Neural crest cell (in vitro differentiated cells): ENCODE measurements around the gene CACNA2D3. TPM values are rescaled to one million over a fixed set of nuclear protein-coding genes. Genes with fewer than 3 reads are reported as not detected.

Experiments used
- DNase-seq: peaks from one replicate; pipeline ENCODE4 v3.0.0; 2021; ENCODE audit warnings: low read depth, mixed read lengths, low spot score
- H3K27ac Mint-ChIP-seq: one replicate; pipeline ENCODE4 v1.8.0; 2021; ENCODE audit warnings: mild to moderate bottlenecking, mixed read lengths; ENCODE audit not compliant: unreplicated experiment
- H3K27me3 Mint-ChIP-seq: 2 replicates; pipeline ENCODE4 v1.8.0; 2021; ENCODE audit warnings: low read depth, mild to moderate bottlenecking, mixed read lengths
- H3K36me3 Mint-ChIP-seq: 2 replicates; pipeline ENCODE4 v1.8.0; 2021; ENCODE audit warnings: low read depth, mild to moderate bottlenecking, mixed read lengths
- H3K4me1 Mint-ChIP-seq: 2 replicates; pipeline ENCODE4 v1.8.0; 2021; ENCODE audit warnings: mixed read lengths
- H3K4me3 Mint-ChIP-seq: one replicate; pipeline ENCODE4 v1.8.0; 2021; ENCODE audit warnings: mild to moderate bottlenecking, mixed read lengths
- H3K9me3 Mint-ChIP-seq: 2 replicates; pipeline ENCODE4 v1.8.0; 2021; ENCODE audit warnings: mixed read lengths
- total RNA-seq: library from RNA; stranded (reverse); gene quantifications from 2 replicates; pipeline ENCODE4 v1.2.1, GENCODE V29; 2021
- TF ChIP-seq, protein P1 (sequence below): fragments of 200-600 bp; sonication (generic); conservative IDR thresholded peaks from 2 replicates; pipeline ENCODE4 v1.5.0; 2021; ENCODE audit warnings: antibody characterized with exemption, mild to moderate bottlenecking

CACNA2D3 gene
- total RNA-seq, 1 donor from 2014 or later, result 0.82 TPM

DNA sequence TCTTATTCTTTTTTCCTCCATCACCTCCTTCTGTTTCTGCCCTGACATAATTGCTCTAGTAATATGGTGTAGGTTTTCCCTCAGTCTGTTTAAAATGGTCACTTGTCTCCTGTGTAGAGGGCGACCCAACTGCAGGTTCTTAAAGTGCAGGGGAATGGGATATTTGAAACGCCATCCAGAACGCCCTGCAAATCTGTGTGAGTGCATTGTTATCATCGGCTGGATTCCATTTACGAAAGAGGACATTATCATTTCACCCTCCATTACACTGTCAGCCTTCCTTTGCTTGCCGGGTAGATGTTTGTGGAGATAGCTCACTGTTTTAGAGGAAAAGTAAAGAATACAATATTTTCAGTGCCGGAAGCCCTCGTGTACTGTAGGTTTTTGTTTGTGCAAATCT lies 451.5 kb downstream of the CACNA2D3 start:
- no peak for DNase-seq
- no peaks in the 10 kb centered on the region for H3K36me3 Mint-ChIP-seq
- no peaks in the 10 kb centered on the region for H3K4me1 Mint-ChIP-seq
- H3K27ac Mint-ChIP-seq, result no peak overlapping the region
- H3K27me3 Mint-ChIP-seq, result peaks cover 2% of the 10 kb centered on the region
- H3K4me3 Mint-ChIP-seq, result no peak overlapping the region
- TF ChIP-seq, protein P1, sequence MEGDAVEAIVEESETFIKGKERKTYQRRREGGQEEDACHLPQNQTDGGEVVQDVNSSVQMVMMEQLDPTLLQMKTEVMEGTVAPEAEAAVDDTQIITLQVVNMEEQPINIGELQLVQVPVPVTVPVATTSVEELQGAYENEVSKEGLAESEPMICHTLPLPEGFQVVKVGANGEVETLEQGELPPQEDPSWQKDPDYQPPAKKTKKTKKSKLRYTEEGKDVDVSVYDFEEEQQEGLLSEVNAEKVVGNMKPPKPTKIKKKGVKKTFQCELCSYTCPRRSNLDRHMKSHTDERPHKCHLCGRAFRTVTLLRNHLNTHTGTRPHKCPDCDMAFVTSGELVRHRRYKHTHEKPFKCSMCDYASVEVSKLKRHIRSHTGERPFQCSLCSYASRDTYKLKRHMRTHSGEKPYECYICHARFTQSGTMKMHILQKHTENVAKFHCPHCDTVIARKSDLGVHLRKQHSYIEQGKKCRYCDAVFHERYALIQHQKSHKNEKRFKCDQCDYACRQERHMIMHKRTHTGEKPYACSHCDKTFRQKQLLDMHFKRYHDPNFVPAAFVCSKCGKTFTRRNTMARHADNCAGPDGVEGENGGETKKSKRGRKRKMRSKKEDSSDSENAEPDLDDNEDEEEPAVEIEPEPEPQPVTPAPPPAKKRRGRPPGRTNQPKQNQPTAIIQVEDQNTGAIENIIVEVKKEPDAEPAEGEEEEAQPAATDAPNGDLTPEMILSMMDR, result no peak
- H3K9me3 Mint-ChIP-seq, result no peaks in the 10 kb centered on the region

DNA sequence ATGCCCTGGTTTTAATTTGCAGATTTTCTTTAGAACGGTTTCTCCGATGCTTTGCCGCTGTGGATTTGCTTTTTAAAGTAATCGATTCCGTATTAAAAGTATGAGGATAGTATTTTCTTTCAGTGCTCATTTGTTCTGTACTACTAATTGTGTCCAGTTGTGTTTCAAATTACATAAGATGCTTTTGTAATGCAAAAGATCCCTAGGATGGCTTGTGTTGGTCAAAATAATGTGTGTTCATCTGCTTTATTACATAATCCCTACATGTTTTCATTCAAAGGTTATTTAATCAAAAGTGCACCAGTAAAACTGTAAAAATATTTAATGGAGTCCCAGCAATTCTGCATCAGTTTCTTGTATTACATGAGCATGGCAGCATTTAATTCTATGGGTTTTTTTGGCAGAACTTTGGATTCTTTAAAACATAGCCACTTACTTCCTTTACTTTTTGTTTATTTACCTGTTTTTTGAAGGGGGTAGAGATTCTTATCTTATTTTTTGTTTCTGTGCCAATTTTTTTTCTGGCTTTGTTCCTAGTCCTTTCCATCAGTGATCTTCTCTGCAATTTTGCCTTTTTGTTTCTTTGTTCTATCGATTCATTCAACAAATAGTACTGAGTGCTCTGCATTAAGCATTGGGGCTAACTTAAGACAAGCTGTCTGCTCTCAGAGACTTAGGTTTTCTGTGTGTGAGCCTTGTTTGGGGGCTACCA lies 452.7 kb downstream of the CACNA2D3 start:
- H3K27me3 Mint-ChIP-seq, result peaks cover 2% of the 10 kb centered on the region
- no peak for DNase-seq
- TF ChIP-seq, protein P1, result no peak
- no peaks in the 10 kb centered on the region for H3K4me1 Mint-ChIP-seq
- H3K9me3 Mint-ChIP-seq, result no peaks in the 10 kb centered on the region
- H3K27ac Mint-ChIP-seq, result no peak overlapping the region
- H3K36me3 Mint-ChIP-seq, result no peaks in the 10 kb centered on the region
- H3K4me3 Mint-ChIP-seq, result no peak overlapping the region

DNA sequence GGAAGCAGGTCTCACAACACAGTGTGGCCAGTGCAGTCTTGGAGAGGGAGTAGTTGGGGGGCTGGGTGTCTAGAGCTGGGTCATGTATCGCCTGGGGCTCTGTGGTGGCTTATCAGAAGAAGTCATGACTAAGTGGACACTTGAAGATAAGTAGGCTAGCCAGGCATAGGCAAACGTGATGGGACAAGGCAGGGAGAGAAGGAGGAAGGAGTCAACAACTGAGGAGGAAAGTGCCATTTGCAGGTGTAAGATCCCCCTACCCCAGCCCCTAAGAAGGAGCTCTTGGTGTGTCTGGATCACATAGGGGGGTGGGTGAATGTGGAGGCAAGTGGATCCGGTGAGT lies 453.2 kb downstream of the CACNA2D3 start:
- H3K4me3 Mint-ChIP-seq, result no peak overlapping the region
- peaks cover 2% of the 10 kb centered on the region for H3K27me3 Mint-ChIP-seq
- H3K27ac Mint-ChIP-seq, result no peak overlapping the region

DNA sequence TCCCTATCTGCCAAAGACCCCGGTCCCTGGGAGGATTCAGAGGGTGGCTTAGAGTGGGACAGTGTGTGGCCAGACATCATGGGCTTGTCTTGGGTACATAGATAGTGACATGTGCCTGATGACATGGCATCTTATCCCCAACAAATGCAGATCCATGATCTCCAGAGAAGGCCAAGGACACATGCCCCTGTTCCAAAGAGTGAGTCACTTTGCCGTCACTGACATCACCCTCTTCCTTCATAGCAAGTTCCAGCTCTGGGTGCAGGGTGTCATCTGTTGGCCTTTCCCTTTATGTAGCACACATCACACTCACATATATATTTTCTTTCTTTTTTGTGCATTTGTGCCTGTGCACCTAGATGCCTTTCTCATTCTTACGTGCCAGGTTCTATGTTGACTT lies 455.0 kb downstream of the CACNA2D3 start:
- no peak overlapping the region for H3K27ac Mint-ChIP-seq
- no peak for DNase-seq
- H3K36me3 Mint-ChIP-seq, result no peaks in the 10 kb centered on the region
- H3K4me3 Mint-ChIP-seq, result no peak overlapping the region
- H3K4me1 Mint-ChIP-seq, result no peaks in the 10 kb centered on the region
- H3K27me3 Mint-ChIP-seq, result peaks cover 2% of the 10 kb centered on the region
- H3K9me3 Mint-ChIP-seq, result no peaks in the 10 kb centered on the region
- TF ChIP-seq, protein P1, result no peak

More for the DNA sequence above, 453.2 kb downstream of the CACNA2D3 start:
- Mint-ChIP-seq H3K9me3 (no peaks in the 10 kb centered on the region), H3K36me3 (no peaks in the 10 kb centered on the region), H3K4me1 (no peaks in the 10 kb centered on the region)
- TF ChIP-seq, protein P1, result no peak
- DNase-seq, result no peak

DNA sequence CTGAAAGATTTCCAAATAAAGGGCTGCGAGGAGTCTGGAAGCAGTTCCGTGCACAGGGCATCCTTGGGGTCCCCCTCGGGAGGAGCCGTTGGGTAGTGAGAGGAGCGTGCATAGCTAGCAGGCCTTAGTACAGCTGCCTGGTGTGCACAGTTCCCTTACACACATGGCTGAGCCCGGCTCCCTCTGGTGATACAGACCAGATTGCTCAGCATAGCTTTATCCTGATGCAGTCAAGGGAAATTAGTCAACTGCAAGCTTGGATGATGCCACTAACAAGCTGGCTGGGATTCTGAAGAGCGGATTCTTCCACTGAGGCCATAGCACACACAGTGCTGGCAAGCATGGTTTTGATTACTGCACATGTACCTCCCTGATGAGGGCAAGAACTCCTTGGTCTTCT lies 456.1 kb downstream of the CACNA2D3 start:
- H3K27ac Mint-ChIP-seq, result no peak overlapping the region
- no peak for DNase-seq
- H3K4me3 Mint-ChIP-seq, result no peak overlapping the region
- TF ChIP-seq, protein P1, result no peak
- H3K27me3 Mint-ChIP-seq, result peaks cover 2% of the 10 kb centered on the region
- H3K9me3 Mint-ChIP-seq, result no peaks in the 10 kb centered on the region
- H3K4me1 Mint-ChIP-seq, result no peaks in the 10 kb centered on the region
- H3K36me3 Mint-ChIP-seq, result no peaks in the 10 kb centered on the region
